Activated CD4-positive, alpha-beta T cell treated with anti-CD3 and anti-CD28 coated beads for 36 hours (primary cell): ENCODE results near the gene TCF7L2. TPM values are rescaled to one million over a fixed set of nuclear protein-coding genes. Genes with fewer than 3 reads are reported as not detected.

Experiments used
- ATAC-seq: fragments of 200-7000 bp; cut with Tn5 transposase; one replicate; pipeline ENCODE4 v1.10.0; 2021; ENCODE audit warnings: mild to moderate bottlenecking, moderate library complexity
- CTCF ChIA-PET: fragments of 350-600 bp; sonication (Branson Sonifier 250); formaldehyde crosslinking; loops from one replicate; lab custom pipeline; 2021; ENCODE audit warnings: antibody characterized with exemption; lab: Charles Lee
- POLR2A ChIA-PET: fragments of 350-600 bp; sonication (Branson Sonifier 250); formaldehyde crosslinking; loops from one replicate; lab custom pipeline; 2021; ENCODE audit warnings: antibody characterized with exemption, inconsistent platforms; lab: Charles Lee
- DNase-seq: peaks from one replicate; pipeline ENCODE4 v3.0.0-alpha.2; 2020
- H3K27ac Mint-ChIP-seq: one replicate; pipeline ENCODE4 v1.8.0; 2021; ENCODE audit warnings: mixed read lengths
- H3K27me3 Mint-ChIP-seq: one replicate; pipeline ENCODE4 v1.8.0; 2021; ENCODE audit warnings: mixed read lengths
- H3K36me3 Mint-ChIP-seq: one replicate; pipeline ENCODE4 v1.8.0; 2021; ENCODE audit warnings: low read depth, mixed read lengths
- H3K4me1 Mint-ChIP-seq: one replicate; pipeline ENCODE4 v1.8.0; 2021; ENCODE audit warnings: mixed read lengths
- H3K4me3 Mint-ChIP-seq: one replicate; pipeline ENCODE4 v1.8.0; 2021; ENCODE audit warnings: mild to moderate bottlenecking, moderate library complexity, mixed read lengths
- H3K9me3 Mint-ChIP-seq: one replicate; pipeline ENCODE4 v1.8.0; 2021; ENCODE audit warnings: low read depth, mixed read lengths
- intact Hi-C, 2 experiments: fragments of 100-400 bp; cut with DNase I in 1 of 2; cut with micrococcal nuclease in 1 of 2; formaldehyde crosslinking; loops; one replicate each; pipeline versions ENCODE4 v1.14.2 to v1.15.1; 2022 to 2024; cut with DNase I, micrococcal nuclease
- total RNA-seq, 2 experiments: library from RNA; stranded (reverse); gene quantifications; one replicate each; pipeline ENCODE4 v1.2.3, GENCODE V29; 2021

TCF7L2 gene
- total RNA-seq, 2 experiments from 2014 or later: 0.87 to 1.7 TPM

DNA sequence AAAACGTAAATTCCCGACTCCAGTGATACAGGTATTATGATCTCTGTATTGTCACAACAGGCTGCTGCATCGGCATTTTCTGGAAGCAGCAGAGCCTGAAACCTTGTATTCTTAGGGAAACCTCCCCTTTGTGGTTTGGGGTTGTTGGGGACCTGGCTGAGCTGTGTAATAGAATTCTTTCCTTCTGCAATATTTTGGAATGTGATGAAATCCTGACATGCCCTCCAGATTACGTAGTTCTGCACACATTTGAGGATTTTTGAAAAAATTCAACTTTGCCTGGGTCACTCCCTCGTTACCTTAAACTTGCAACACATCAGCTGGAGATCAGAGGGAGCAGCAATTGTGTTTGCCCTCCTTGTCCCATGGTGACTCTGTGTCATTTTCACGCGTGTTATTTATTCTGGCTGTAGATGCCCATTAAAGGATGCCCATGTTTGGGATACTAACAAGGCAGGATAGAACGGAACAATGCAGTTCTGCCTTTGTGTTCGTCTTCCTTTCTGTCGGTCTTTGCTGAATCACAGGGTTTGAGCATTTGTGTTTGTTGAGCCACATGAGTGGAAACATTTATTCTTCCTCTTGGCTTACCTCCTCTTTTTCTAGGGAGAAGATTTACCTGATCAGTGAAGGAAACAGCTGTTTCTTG is 181.7 kb downstream of the TCF7L2 start:
- intact Hi-C loops: no loop called here
- no peaks in the 10 kb centered on the region for H3K36me3 Mint-ChIP-seq
- ChIA-PET POLR2A (no interaction called here), CTCF (interaction anchor here (0.6 kb wide), 1 partner anchor 159 kb away, joined by 3 read pairs; no protein-coding TSS in a partner anchor)
- H3K27ac Mint-ChIP-seq: no peak overlapping the region
- no peaks in the 10 kb centered on the region for H3K4me1 Mint-ChIP-seq
- ATAC-seq (no peak), DNase-seq (no peak)
- H3K9me3 Mint-ChIP-seq: no peaks in the 10 kb centered on the region
- no peak overlapping the region for H3K4me3 Mint-ChIP-seq
- H3K27me3 Mint-ChIP-seq: peaks cover 31% of the 10 kb centered on the region

DNA sequence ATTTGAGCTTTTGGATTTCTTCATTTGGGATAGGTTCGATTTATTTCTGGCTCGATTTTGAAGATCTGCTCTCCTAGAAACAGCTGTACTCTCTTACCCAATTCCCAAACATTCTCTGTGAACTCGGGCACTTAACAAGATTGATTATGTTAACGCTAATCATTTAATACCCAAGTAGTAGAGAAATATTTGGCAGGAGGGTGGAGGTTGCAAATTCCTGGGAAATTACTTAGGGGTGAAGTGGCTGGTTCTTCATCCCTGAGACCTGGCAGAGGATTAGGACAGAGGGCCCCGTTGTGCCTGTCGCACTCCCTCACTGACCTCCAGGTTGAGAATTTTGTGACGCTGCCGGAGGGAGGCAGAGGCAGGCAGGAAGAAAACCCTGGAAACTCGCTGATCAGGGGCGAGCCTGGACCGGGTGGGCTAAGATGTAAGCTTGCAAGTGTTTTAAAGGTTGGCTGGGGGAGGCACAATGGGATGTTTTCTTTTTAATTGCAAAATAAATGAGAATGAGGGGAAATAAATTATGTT is 182.6 kb downstream of the TCF7L2 start:
- H3K9me3 Mint-ChIP-seq: no peaks in the 10 kb centered on the region
- intact Hi-C loops: no loop called here
- H3K36me3 Mint-ChIP-seq: no peaks in the 10 kb centered on the region
- H3K27me3 Mint-ChIP-seq: peaks cover 28% of the 10 kb centered on the region
- no peak overlapping the region for H3K4me3 Mint-ChIP-seq
- DNase-seq (no peak), ATAC-seq (no peak)
- H3K4me1 Mint-ChIP-seq: no peaks in the 10 kb centered on the region
- H3K27ac Mint-ChIP-seq: no peak overlapping the region
- CTCF ChIA-PET: interaction anchor here (0.6 kb wide), 1 partner anchor 160 kb away, joined by 3 read pairs; no protein-coding TSS in a partner anchor
- POLR2A ChIA-PET: no interaction called here

DNA sequence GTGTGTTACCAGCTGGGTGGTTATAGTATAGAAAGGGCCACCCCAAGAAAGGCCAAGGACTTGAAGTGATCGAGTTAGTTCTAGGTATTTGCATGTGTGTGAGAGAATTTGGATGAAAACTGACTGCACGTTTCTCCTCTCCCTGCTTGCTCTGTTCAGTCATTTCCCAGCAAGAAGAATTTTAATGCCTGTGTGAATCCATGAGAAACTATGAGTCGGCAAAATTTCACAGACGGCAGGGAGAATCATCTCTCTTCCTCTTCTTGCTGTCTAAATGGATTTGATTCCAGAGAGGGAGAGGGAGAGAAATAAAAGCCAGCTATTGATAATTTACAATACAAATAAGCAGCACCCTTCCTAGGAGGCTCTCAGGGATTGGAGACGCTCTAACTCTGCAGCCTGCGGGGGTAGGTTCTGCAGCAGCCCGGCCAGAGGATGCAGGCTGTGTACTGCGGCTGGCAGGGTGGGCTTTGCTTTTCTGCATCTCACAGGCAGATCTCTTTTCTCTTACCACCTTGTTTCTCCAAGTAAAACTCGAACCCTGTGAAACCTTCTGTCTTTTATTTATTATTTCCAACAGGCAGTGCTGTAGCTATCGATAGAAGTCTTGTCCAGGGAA is 183.6 kb downstream of the TCF7L2 start:
- no peaks in the 10 kb centered on the region for H3K36me3 Mint-ChIP-seq
- H3K4me1 Mint-ChIP-seq: no peaks in the 10 kb centered on the region
- no peak overlapping the region for H3K27ac Mint-ChIP-seq
- no peaks in the 10 kb centered on the region for H3K9me3 Mint-ChIP-seq
- no peak for ATAC-seq
- no peak for DNase-seq
- H3K27me3 Mint-ChIP-seq: peaks cover 20% of the 10 kb centered on the region
- ChIA-PET POLR2A (no interaction called here), CTCF (no interaction called here)
- H3K4me3 Mint-ChIP-seq: no peak overlapping the region
- intact Hi-C loops: no loop called here

DNA sequence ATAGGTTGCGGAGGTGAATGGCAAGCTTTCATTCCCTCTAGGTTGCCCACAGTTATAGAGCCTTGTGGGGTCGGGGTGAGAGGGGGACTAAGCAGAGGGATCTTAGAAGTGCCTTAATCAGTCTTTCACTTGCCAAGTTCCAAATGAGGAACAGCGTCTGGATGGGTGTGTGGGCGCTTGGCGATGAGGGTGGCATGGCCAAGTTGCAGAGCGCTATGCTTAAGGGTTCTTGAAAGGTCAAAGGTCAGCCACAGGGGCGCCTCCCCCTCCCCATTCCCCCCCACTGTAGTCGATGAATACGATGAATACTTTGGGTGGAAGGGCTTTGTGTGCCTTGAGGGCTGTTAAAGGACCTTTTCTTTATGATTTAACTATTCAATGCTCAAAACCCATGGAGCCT is 185.0 kb downstream of the TCF7L2 start:
- DNase-seq (no peak), ATAC-seq (no peak)
- Mint-ChIP-seq H3K4me1 (no peaks in the 10 kb centered on the region), H3K27ac (no peak overlapping the region), H3K4me3 (no peak overlapping the region), H3K36me3 (no peaks in the 10 kb centered on the region), H3K27me3 (peaks cover 13% of the 10 kb centered on the region), H3K9me3 (no peaks in the 10 kb centered on the region)
- intact Hi-C loops: no loop called here
- CTCF ChIA-PET: no interaction called here
- POLR2A ChIA-PET: no interaction called here

DNA sequence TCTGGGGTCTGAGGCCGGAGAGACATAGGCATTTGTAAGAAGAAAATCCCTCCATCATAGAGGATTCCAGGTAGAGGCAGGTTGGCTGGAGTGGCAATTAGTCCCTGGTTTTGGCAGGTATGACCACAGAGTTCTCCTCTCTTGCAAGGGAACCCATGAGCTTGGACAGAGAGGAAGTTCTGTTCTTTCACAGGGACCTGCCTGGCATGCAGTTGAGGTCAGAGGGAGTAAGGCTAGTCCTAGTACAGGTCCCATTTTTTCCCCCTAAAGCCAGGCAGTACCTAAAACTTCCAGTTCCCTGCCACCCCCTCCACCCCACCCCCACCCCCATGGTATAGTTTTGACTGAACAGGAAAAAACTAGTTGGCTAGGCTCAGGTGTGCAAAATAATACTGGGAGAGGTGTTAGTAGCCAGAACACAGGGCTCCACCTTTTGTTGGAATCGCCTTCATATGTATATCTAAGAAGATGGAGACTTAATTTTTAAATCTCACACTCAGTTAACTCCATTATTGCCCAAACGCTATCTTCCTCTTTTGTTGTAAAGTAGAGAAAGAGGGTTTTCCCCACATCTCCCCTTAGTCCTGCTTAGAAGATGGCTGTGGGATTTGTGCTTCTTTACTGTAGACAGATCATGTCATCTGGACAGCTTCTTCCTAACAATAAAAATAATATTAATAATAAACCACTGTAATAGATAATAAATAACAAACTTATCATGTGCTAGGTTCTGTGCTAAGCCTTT is 188.1 kb downstream of the TCF7L2 start:
- peaks cover 5% of the 10 kb centered on the region for H3K27me3 Mint-ChIP-seq
- no peak overlapping the region for H3K4me3 Mint-ChIP-seq
- H3K36me3 Mint-ChIP-seq: no peaks in the 10 kb centered on the region
- ATAC-seq: no peak
- POLR2A ChIA-PET: no interaction called here
- intact Hi-C loops: no loop called here
- DNase-seq: no peak
- H3K4me1 Mint-ChIP-seq: no peaks in the 10 kb centered on the region
- no peaks in the 10 kb centered on the region for H3K9me3 Mint-ChIP-seq
- H3K27ac Mint-ChIP-seq: no peak overlapping the region
- CTCF ChIA-PET: no interaction called here

DNA sequence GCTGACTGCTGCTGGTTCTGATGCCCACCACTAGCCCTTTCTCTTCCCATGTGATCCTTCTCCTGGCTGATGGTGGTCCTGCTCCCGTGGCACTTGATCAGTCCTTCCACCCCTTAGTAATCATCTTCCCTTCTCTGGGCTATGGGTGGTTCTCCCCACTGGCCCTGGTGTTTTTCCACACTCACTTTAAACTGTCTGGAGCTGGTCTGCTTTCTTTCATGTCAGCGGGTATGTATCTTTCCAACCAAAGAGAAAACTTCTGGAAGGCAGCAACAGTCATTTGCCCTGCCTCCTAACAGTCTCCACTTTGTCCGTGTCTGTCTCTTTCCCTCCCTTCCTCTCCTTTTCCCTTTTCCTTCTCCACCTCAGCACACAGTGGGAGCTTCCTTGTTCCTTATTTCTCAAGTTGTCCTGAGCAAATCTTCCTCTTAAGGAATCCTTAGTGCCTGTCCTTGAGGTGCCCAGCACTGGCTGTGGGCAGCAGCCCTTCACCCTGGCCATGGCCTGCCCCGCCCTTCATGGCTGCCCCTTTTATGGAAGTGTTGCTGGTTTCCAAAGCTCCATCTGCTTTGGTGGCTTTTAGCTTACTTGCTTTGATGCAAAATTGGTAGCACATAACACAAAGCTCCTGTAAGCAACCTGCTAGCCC is 189.0 kb downstream of the TCF7L2 start:
- Mint-ChIP-seq H3K4me3 (no peak overlapping the region), H3K9me3 (no peaks in the 10 kb centered on the region), H3K4me1 (no peaks in the 10 kb centered on the region), H3K36me3 (no peaks in the 10 kb centered on the region), H3K27me3 (peaks cover 3% of the 10 kb centered on the region), H3K27ac (no peak overlapping the region)
- intact Hi-C loops: no loop called here
- no peak for ATAC-seq
- POLR2A ChIA-PET: no interaction called here
- DNase-seq: no peak
- CTCF ChIA-PET: interaction anchor here (0.8 kb wide), 1 partner anchor 176 kb away, joined by 4 read pairs; no protein-coding TSS in a partner anchor

DNA sequence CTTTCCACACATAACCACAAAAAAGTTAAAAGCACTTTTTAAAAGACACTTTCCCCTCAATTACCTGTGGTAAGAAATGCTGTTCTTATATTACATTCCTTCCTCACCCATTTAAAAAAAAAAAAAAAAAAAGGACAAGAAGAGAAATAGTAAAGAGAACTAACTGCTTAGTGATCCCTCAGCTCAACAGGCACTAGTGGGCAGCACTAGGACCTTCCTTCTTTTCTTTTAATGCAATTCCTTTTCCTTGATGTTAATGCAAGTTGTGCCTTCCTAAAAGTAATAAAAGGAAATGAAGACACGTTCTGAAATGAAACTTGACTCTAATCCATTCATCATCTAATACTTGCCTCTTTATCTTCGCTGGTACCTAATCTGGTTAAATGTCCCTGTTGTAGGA is 189.7 kb downstream of the TCF7L2 start:
- intact Hi-C loops: no loop called here
- H3K4me3 Mint-ChIP-seq: no peak overlapping the region

DNA sequence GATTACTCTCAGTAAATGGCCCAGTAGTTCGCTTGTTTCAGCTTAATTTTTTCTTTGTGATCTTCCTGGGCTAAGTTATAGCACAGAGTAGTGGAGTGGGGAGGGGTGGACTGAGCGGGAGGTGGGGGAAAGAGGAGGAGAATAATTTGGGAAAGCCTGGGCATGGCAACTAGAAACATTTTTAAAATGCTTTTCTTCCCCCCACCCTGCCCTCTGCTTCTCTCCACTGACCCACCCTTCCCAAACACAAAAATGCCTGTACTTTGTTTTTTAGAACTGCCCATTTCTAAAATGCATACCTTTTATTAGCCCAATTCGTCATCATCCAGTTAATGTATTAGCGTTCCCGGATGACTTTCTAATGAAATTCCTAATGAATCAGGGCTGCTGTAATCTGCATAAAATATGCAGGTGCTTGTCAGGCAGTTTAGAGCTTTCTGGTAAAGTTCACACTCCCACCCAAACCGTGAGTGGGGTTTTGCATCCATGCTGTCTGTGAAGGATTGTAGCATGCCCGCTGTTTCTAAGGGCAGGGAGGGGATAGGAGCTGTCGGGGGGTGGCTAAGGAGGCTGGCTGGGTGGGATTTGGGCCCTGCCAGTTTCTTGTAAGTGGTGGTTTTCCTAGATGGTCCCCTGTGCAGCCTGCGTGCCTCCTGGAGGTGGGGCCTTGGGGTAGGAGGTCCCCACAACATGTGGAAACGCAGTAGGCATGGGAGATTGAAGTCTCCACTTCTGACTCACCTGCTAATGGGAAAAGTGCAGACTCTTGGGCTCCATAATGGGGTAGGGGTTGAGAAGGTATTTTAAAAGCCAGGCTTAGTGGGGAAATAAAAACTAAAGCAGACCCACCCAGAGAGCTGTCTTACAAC is 190.3 kb downstream of the TCF7L2 start:
- no peak for DNase-seq
- H3K4me1 Mint-ChIP-seq: no peaks in the 10 kb centered on the region
- intact Hi-C loops: no loop called here
- no peaks in the 10 kb centered on the region for H3K36me3 Mint-ChIP-seq
- ChIA-PET CTCF (interaction anchor here (0.8 kb wide), 1 partner anchor 174 kb away, joined by 4 read pairs; no protein-coding TSS in a partner anchor), POLR2A (no interaction called here)
- no peak for ATAC-seq
- H3K4me3 Mint-ChIP-seq: no peak overlapping the region
- H3K9me3 Mint-ChIP-seq: no peaks in the 10 kb centered on the region
- H3K27ac Mint-ChIP-seq: no peak overlapping the region
- peaks cover 3% of the 10 kb centered on the region for H3K27me3 Mint-ChIP-seq

More for the DNA sequence above, 189.7 kb downstream of the TCF7L2 start:
- no peak overlapping the region for H3K27ac Mint-ChIP-seq
- H3K36me3 Mint-ChIP-seq: no peaks in the 10 kb centered on the region
- H3K9me3 Mint-ChIP-seq: no peaks in the 10 kb centered on the region
- POLR2A ChIA-PET: no interaction called here
- H3K27me3 Mint-ChIP-seq: peaks cover 3% of the 10 kb centered on the region
- no peaks in the 10 kb centered on the region for H3K4me1 Mint-ChIP-seq
- ATAC-seq (no peak), DNase-seq (no peak)
- CTCF ChIA-PET: interaction anchor here (0.8 kb wide), 1 partner anchor 175 kb away, joined by 4 read pairs; no protein-coding TSS in a partner anchor

DNA sequence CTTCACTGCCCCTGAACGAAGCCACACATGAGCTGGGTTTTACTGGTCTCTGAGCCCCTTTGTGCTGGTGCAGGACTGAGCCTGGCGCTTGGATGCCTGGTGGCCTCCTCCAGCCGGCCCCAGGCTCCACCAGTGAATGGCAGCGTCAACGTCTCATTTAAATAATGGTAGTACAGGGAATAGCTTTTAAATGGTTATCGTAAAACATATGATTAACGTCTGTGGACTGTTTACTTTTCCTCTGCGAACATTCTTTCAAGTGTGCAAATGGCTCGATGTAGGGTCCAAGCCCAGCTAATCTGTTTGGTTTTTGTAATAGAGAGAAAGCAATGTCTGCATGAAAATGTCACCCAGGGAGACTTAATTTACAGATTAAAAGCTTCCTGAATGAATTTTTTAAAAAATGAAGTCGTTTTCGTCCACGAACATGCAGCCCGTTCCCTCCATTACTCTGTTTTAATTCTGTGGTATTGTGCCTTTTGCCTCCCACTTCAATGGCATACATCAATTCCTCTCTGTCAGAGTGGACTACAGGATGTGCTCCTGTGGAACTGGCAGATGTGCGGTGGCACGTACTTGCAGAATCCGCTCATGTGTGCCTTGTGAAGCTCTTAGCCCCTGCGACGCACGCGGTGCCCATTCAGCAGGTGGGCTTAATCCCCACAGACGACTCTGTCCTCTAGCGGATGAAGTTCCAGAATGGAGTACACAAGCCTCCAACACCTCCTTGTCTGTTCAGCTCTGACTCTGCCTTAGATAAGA is 192.7 kb downstream of the TCF7L2 start:
- Mint-ChIP-seq H3K27ac (no peak overlapping the region), H3K4me3 (no peak overlapping the region), H3K9me3 (no peaks in the 10 kb centered on the region), H3K27me3 (no peaks in the 10 kb centered on the region), H3K4me1 (no peaks in the 10 kb centered on the region), H3K36me3 (no peaks in the 10 kb centered on the region)
- POLR2A ChIA-PET: interaction anchor here (0.6 kb wide), 1 partner anchor 16 kb away, joined by 8 read pairs; no protein-coding TSS in a partner anchor
- intact Hi-C loops: no loop called here
- DNase-seq (no peak), ATAC-seq (no peak)
- CTCF ChIA-PET: interaction anchor here (1.0 kb wide), 1 partner anchor 670 kb away, joined by 3 read pairs; no protein-coding TSS in a partner anchor

DNA sequence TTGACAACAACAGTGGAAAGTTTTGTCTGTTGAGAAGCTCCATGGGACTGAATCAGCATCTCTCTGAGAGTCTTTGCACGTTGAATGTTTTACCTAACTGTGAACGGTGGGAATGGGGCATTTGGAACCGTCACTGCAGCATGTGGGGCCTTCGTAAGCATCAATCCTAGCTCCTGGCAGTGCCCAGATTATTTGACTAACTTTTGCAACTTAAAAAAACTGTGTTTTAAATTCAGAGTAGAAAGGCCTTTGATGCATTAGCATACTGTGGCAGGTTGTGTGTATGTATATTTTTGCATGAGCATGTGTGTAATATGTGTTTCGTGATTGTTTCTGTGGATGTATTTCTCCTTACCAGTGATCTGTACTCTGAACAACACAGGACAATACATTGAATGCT is 194.5 kb downstream of the TCF7L2 start:
- no peaks in the 10 kb centered on the region for H3K36me3 Mint-ChIP-seq
- ATAC-seq (no peak), DNase-seq (no peak)
- POLR2A ChIA-PET: no interaction called here
- H3K4me3 Mint-ChIP-seq: no peak overlapping the region
- no peak overlapping the region for H3K27ac Mint-ChIP-seq
- H3K9me3 Mint-ChIP-seq: no peaks in the 10 kb centered on the region
- H3K4me1 Mint-ChIP-seq: no peaks in the 10 kb centered on the region
- CTCF ChIA-PET: interaction anchor here (0.6 kb wide), 1 partner anchor 1148 kb away, joined by 3 read pairs; no protein-coding TSS in a partner anchor
- no peaks in the 10 kb centered on the region for H3K27me3 Mint-ChIP-seq
- intact Hi-C loops: no loop called here
